H1 (cell line): ENCODE results near the gene STT3A. TPM values are rescaled to one million over a fixed set of nuclear protein-coding genes. Genes with fewer than 3 reads are reported as not detected.

Experiments
- CTCF ChIA-PET: fragments of 300-600 bp; sonication (Branson Sonifier 250); formaldehyde crosslinking; loops from one replicate; lab custom pipeline; 2021; ENCODE audit not compliant: partially characterized antibody; lab: Charles Lee
- POLR2A ChIA-PET: fragments of 300-600 bp; sonication (Branson Sonifier 250); formaldehyde crosslinking; loops from one replicate; lab custom pipeline; 2021; ENCODE audit warnings: inconsistent platforms; ENCODE audit not compliant: partially characterized antibody; lab: Charles Lee
- DNase-seq, 2 experiments: peaks; one replicate each; pipeline versions ENCODE4 v3.0.0 to v3.0.0-alpha.2; 2010 to 2022; ENCODE audit warnings: low spot score in 2 of 2, low read depth in 1 of 2, mixed read lengths in 1 of 2
- FAIRE-seq: peaks from 2 replicates; lab custom pipeline; 2011; peaks lifted over from hg19 to GRCh38; lab: Jason Lieb, UNC
- H2AFZ ChIP-seq: 2 replicates; pipeline ENCODE4 v1.8.1; 2012; ENCODE audit warnings: low read length, inconsistent platforms
- H2AK5ac ChIP-seq: 2 replicates; pipeline ENCODE4 v1.6.1; 2013; ENCODE audit warnings: low read depth, low read length
- H2BK120ac ChIP-seq: replicated peaks from 2 replicates; pipeline ENCODE3; 2013; ENCODE audit warnings: low read depth, low read length, inconsistent platforms
- H2BK12ac ChIP-seq: 2 replicates; pipeline ENCODE4 v1.6.1; 2013; ENCODE audit warnings: low read depth, low read length
- H2BK15ac ChIP-seq: 2 replicates; pipeline ENCODE4 v1.6.1; 2013; ENCODE audit warnings: low read length
- H2BK20ac ChIP-seq: 2 replicates; pipeline ENCODE4 v1.6.1; 2013; ENCODE audit warnings: low read length
- H2BK5ac ChIP-seq: 2 replicates; pipeline ENCODE4 v1.6.1; 2013; ENCODE audit warnings: low read depth, low read length
- H3K14ac ChIP-seq: 2 replicates; pipeline ENCODE4 v1.6.1; 2013; ENCODE audit warnings: inconsistent platforms; ENCODE audit not compliant: insufficient read length
- H3K18ac ChIP-seq: 2 replicates; pipeline ENCODE4 v1.6.1; 2013; ENCODE audit warnings: low read length; ENCODE audit errors: extremely low read depth
- H3K23ac ChIP-seq: 2 replicates; pipeline ENCODE4 v1.6.1; 2013; ENCODE audit warnings: inconsistent platforms; ENCODE audit not compliant: insufficient read length
- H3K23me2 ChIP-seq: 2 replicates; pipeline ENCODE4 v1.6.1; 2013; ENCODE audit warnings: low read depth, low read length
- H3K27ac ChIP-seq: 2 replicates; pipeline ENCODE4 v1.6.1; 2011; ENCODE audit warnings: low read depth, low read length, inconsistent platforms
- H3K27me3 ChIP-seq, 4 experiments: replicated peaks in 1 of 4; 1 replicate in 1 of 4; 2 replicates in 3 of 4; pipeline versions ENCODE4 v1.6.1 to v1.8.1; 2011 to 2013; ENCODE audit warnings: low read length in 3 of 4, mild to moderate bottlenecking in 3 of 4, inconsistent platforms in 2 of 4, mixed read lengths in 2 of 4, moderate library complexity in 1 of 4; ENCODE audit not compliant: control insufficient read depth in 3 of 4, insufficient read depth in 3 of 4; ENCODE audit errors: extremely low read depth in 1 of 4
- H3K36me3 ChIP-seq, 4 experiments: 2 replicates each; pipeline versions ENCODE4 v1.6.1 to v1.8.1; 2011 to 2013; ENCODE audit warnings: mild to moderate bottlenecking in 4 of 4, low read length in 3 of 4, moderate library complexity in 2 of 4, control low read depth in 1 of 4, inconsistent platforms in 1 of 4; ENCODE audit not compliant: insufficient read depth in 4 of 4, control insufficient read depth in 2 of 4
- H3K4ac ChIP-seq: replicated peaks from 2 replicates; pipeline ENCODE3; 2013; ENCODE audit warnings: low read length, low read depth, mixed read lengths, inconsistent platforms; ENCODE audit not compliant: insufficient read length
- H3K4me1 ChIP-seq, 4 experiments: replicated peaks in 1 of 4; 1 replicate in 1 of 4; 2 replicates in 3 of 4; pipeline versions ENCODE4 v1.6.1 to v1.8.1; 2011 to 2013; ENCODE audit warnings: low read length in 3 of 4, inconsistent platforms in 2 of 4, mixed read lengths in 1 of 4; ENCODE audit not compliant: insufficient read depth in 4 of 4, control insufficient read depth in 3 of 4
- H3K4me2 ChIP-seq, 2 experiments: 2 replicates each; pipeline versions ENCODE4 v1.6.1 to v1.8.1; 2011 to 2013; ENCODE audit warnings: low read depth in 2 of 2, low read length in 2 of 2, control low read depth in 1 of 2, inconsistent platforms in 1 of 2, mild to moderate bottlenecking in 1 of 2; ENCODE audit not compliant: insufficient read depth in 1 of 2
- H3K4me3 ChIP-seq, 4 experiments: fragments of 200-600, 300-600 bp in 1 of 4; sonication (generic), shearing (Covaris generic), sonication (Bioruptor Twin) in 1 of 4; 2 replicates each; pipeline versions ENCODE4 v1.5.1 to v1.8.1; 2011 to 2016; ENCODE audit warnings: low read length in 4 of 4, low read depth in 3 of 4, control low read depth in 2 of 4, inconsistent platforms in 2 of 4, mild to moderate bottlenecking in 2 of 4, mixed read lengths in 1 of 4, moderate library complexity in 1 of 4; ENCODE audit not compliant: insufficient read depth in 2 of 4; ENCODE audit errors: extremely low read depth in 1 of 4
- H3K56ac ChIP-seq: replicated peaks from 2 replicates; pipeline ENCODE3; 2013; ENCODE audit warnings: low read depth, mild to moderate bottlenecking, mixed read lengths, low read length, inconsistent platforms; ENCODE audit not compliant: insufficient read length
- H3K79me1 ChIP-seq: 2 replicates; pipeline ENCODE4 v1.6.1; 2013; ENCODE audit warnings: low read depth, low read length, control low read depth
- H3K79me2 ChIP-seq, 2 experiments: 2 replicates each; pipeline versions ENCODE4 v1.6.1 to v1.8.1; 2012 to 2013; ENCODE audit warnings: low read length in 2 of 2, mild to moderate bottlenecking in 2 of 2, inconsistent platforms in 1 of 2; ENCODE audit not compliant: insufficient read depth in 2 of 2, control insufficient read depth in 1 of 2
- H3K9ac ChIP-seq, 4 experiments: replicated peaks in 1 of 4; 1 replicate in 1 of 4; 2 replicates in 3 of 4; pipeline versions ENCODE4 v1.6.1 to v1.8.1; 2011 to 2013; ENCODE audit warnings: low read depth in 3 of 4, low read length in 3 of 4, control low read depth in 2 of 4, mild to moderate bottlenecking in 2 of 4, moderate library complexity in 2 of 4, inconsistent platforms in 1 of 4; ENCODE audit errors: extremely low read depth in 1 of 4
- H3K9me3 ChIP-seq, 2 experiments: 2 replicates each; pipeline versions ENCODE4 v1.6.1 to v1.8.1; 2012 to 2013; ENCODE audit warnings: mild to moderate bottlenecking in 2 of 2, moderate library complexity in 2 of 2, control low read depth in 1 of 2, inconsistent platforms in 1 of 2, low read depth in 1 of 2, low read length in 1 of 2, mixed read lengths in 1 of 2; ENCODE audit not compliant: insufficient read depth in 2 of 2
- H4K20me1 ChIP-seq, 2 experiments: replicated peaks in 1 of 2; 2 replicates each; pipeline versions ENCODE3 to v1.8.1; 2011 to 2013; ENCODE audit warnings: inconsistent platforms in 2 of 2, low read length in 2 of 2, mild to moderate bottlenecking in 1 of 2; ENCODE audit not compliant: insufficient read depth in 2 of 2, control insufficient read depth in 1 of 2
- H4K5ac ChIP-seq: 2 replicates; pipeline ENCODE4 v1.6.1; 2013; ENCODE audit warnings: low read length, low read depth, mixed read lengths, inconsistent platforms; ENCODE audit not compliant: insufficient read length
- H4K8ac ChIP-seq: 2 replicates; pipeline ENCODE4 v1.8.0; 2013; ENCODE audit warnings: mild to moderate bottlenecking, moderate library complexity, low read length, inconsistent platforms; ENCODE audit not compliant: insufficient read depth; ENCODE audit errors: extremely low read depth
- H4K91ac ChIP-seq: replicated peaks from 2 replicates; pipeline ENCODE3; 2013; ENCODE audit warnings: low read length, mixed read lengths, inconsistent platforms; ENCODE audit not compliant: insufficient read length
- ASH2L ChIP-seq: fragments of 200-600, 300-600 bp; sonication (generic); IDR thresholded peaks from one replicate; pipeline ENCODE4 v1.7.1; 2017; ENCODE audit warnings: low read length
- BACH1 ChIP-seq: IDR thresholded peaks from 2 replicates; pipeline ENCODE4 v1.6.1; 2012; ENCODE audit warnings: low read length, improper control_type of control experiment
- CHD2 ChIP-seq: IDR thresholded peaks from 2 replicates; pipeline ENCODE4 v1.6.1; 2012; ENCODE audit warnings: low read length, improper control_type of control experiment
- CREB1 ChIP-seq: IDR thresholded peaks from 2 replicates; pipeline ENCODE4 v1.6.1; 2012; ENCODE audit warnings: inconsistent platforms
- EGR1 ChIP-seq: IDR thresholded peaks from 2 replicates; pipeline ENCODE4 v1.6.1; 2011; ENCODE audit warnings: low read depth, low read length, borderline replicate concordance
- EZH2 ChIP-seq: fragments of 200-600 bp; sonication (generic); IDR thresholded peaks from 2 replicates; pipeline ENCODE4 v1.7.1; 2012; ENCODE audit warnings: low read depth, mild to moderate bottlenecking, moderate library complexity, low read length, inconsistent platforms; ENCODE audit not compliant: severe bottlenecking
- HDAC6 ChIP-seq: IDR thresholded peaks from one replicate; pipeline ENCODE4 v1.7.1; 2012; ENCODE audit warnings: low read depth, mild to moderate bottlenecking, inconsistent platforms, low read length, moderate library complexity
- JUND ChIP-seq: IDR thresholded peaks from 2 replicates; pipeline ENCODE4 v1.6.1; 2011; ENCODE audit warnings: mild to moderate bottlenecking, improper control_type of control experiment, low read length
- NRF1 ChIP-seq: IDR thresholded peaks from 2 replicates; pipeline ENCODE4 v1.6.1; 2011; ENCODE audit warnings: mild to moderate bottlenecking, low read depth, low read length, improper control_type of control experiment
- POLR2AphosphoS5 ChIP-seq: IDR thresholded peaks from 2 replicates; pipeline ENCODE4 v1.6.1; 2011; ENCODE audit warnings: low read depth, low read length
- RNF2 ChIP-seq: fragments of 200-900, 300-1000 bp; sonication (generic); IDR thresholded peaks from 2 replicates; pipeline ENCODE4 v1.7.1; 2016; ENCODE audit warnings: borderline replicate concordance, low read depth, mild to moderate bottlenecking, antibody characterized with exemption, low read length; ENCODE audit not compliant: poor library complexity, severe bottlenecking; ENCODE audit errors: missing control alignments
- SIRT6 ChIP-seq: IDR thresholded peaks from one replicate; pipeline ENCODE4 v1.7.1; 2012; ENCODE audit warnings: low read length, inconsistent platforms
- SP2 ChIP-seq: IDR thresholded peaks from 2 replicates; pipeline ENCODE4 v1.6.1; 2012; ENCODE audit warnings: mild to moderate bottlenecking, low read length, inconsistent platforms
- TEAD4 ChIP-seq: IDR thresholded peaks from 2 replicates; pipeline ENCODE4 v1.6.1; 2012; ENCODE audit warnings: low read depth, low read length, inconsistent platforms, mixed read lengths
- WGBS, 2 experiments: shearing (Covaris generic) in 1 of 2; methylation state at CpG; one replicate each; pipeline versions ENCODE4 v1.1.6 to v1.1.7; 2013 to 2015; ENCODE audit warnings: low lambda C conversion rate in 2 of 2, mixed read lengths in 2 of 2, inconsistent platforms in 1 of 2, low coverage in 1 of 2, missing lambda C conversion rate in 1 of 2; ENCODE audit not compliant: insufficient replicate concordance in 2 of 2, insufficient coverage in 1 of 2, insufficient read length in 1 of 2; ENCODE audit errors: extremely low coverage in 1 of 2, missing lambda C conversion rate in 1 of 2; 5-methylcytosine and 5-hydroxymethylcytosine counted together
- polyA plus RNA-seq, 7 experiments: library from polyadenylated mRNA; depleted of rRNA in 3 of 7; stranded (reverse) in 5 of 7; unstranded in 2 of 7; fragments of >200 nt in 5 of 7; fragments of 200-250 nt in 2 of 7; gene quantifications; 1 replicate in 5 of 7; 2 replicates in 1 of 7; 4 replicates in 1 of 7; pipeline versions ENCODE4 v1.2.1 to v1.2.3, GENCODE V29; 2011 to 2013; ENCODE audit warnings: missing spikeins in 2 of 7, mixed read lengths in 2 of 7
- total RNA-seq: library from RNA; stranded (reverse); fragmentation: NEBNext Ultra II Directional; extraction: Animal tissue kit (Norgen Biotek cat#: 25700); gene quantifications from 2 replicates; pipeline ENCODE4 v1.2.1, GENCODE V29; 2021

Gene STT3A
- total and polyA plus RNA-seq, 2 of the 8 experiments (the other 6 are each of a cell fraction or from before 2014, with no cell fraction given) = 173 to 211 TPM

GRCh38 chr11:125649465-125650166 is 57.0 kb downstream of the STT3A start:
- Histone ChIP-seq H3K4me1 (no peaks in the 10 kb centered on the region), H2BK12ac (no peak overlapping the region), H3K23ac (no peak overlapping the region), H2AFZ (no peak overlapping the region), H3K79me1 (0 out of 2 replicates have a peak, but pooled peaks cover 3% of the 10 kb centered on the region), H3K56ac (no peak overlapping the region), H3K4me3 (no peak overlapping the region), H3K79me2 (peaks cover 0 to 44% of the 10 kb centered on the region in 2 experiments; a peak in 2 of 4 replicates), H3K27ac (no peak overlapping the region), H3K9me3 (no peaks in the 10 kb centered on the region), H3K36me3 (peaks cover 7 to 69% (median 35%) of the 10 kb centered on the region in 4 experiments; a peak in 7 of 8 replicates), H3K4ac (no peak overlapping the region), H2BK5ac (no peak overlapping the region), H4K5ac (no peak overlapping the region), H3K9ac (no peak overlapping the region), H2BK120ac (no peak overlapping the region), H4K8ac (no peak overlapping the region), H2BK15ac (no peak overlapping the region), H4K20me1 (peaks cover 0 to 1% of the 10 kb centered on the region in 2 experiments), H3K14ac (no peak overlapping the region), H4K91ac (no peak overlapping the region), H3K4me2 (no peak overlapping the region), H2BK20ac (no peak overlapping the region), H3K27me3 (no peaks in the 10 kb centered on the region), H3K18ac (no peak overlapping the region), H2AK5ac (no peak overlapping the region), H3K23me2 (no peaks in the 10 kb centered on the region)
- CTCF ChIA-PET = interaction anchor here (0.6 to 1.5 kb wide), 7 partner anchors 9 to 129 kb away, joined by 3 to 5 read pairs (median 3); partner anchors contain the start of gene PATE2
- no peak for DNase-seq
- POLR2A ChIA-PET = interaction anchor here (0.6 to 1.6 kb wide), 4 partner anchors 9 to 83 kb away, joined by 3 to 7 read pairs (median 4); no protein-coding TSS in a partner anchor
- FAIRE-seq = no peak
- 90% methylated on average over 6 of the region's 6 CpGs; no CpG with 5 or more reads in 1 of the 2 experiments for WGBS, 2 experiments
- TF ChIP-seq BACH1 (no peak), CHD2 (no peak), EGR1 (no peak), HDAC6 (no peak), EZH2 (no peak), CREB1 (no peak), NRF1 (no peak), SIRT6 (no peak), SP2 (no peak), ASH2L (no peak), JUND (no peak), POLR2AphosphoS5 (no peak), RNF2 (no peak), TEAD4 (no peak)
